NCI-H1694 (cell line): ENCODE results near the gene ZNF214.

Experiments
- DNase-seq: peaks from one replicate; lab custom pipeline; 2025; lab: John Stamatoyannopoulos, UW

The ZNF214 gene

GRCh38 chr11:7020183-7020917, at the start of gene ZNF214, which contains the start of gene NLRP14:
TSS of gene ZNF214 (minus strand) at chr11:7020346. CDS start at chr11:7002835, 17,511 bp downstream.
TSS of gene NLRP14 (plus strand) at chr11:7020479. CDS start at chr11:7038587, 18,108 bp downstream.
- no peak for DNase-seq

- no peak for DNase-seq
These were observed 42.4 kb upstream of the ZNF214 start for GRCh38 chr11:7062534-7062933.

GRCh38 chr11:7060868-7061267, 40.7 kb upstream of the ZNF214 start:
- no peak for DNase-seq

- no peak for DNase-seq
These were observed 37.5 kb upstream of the ZNF214 start for GRCh38 chr11:7057641-7058040.

- no peak for DNase-seq
These were observed 36.8 kb upstream of the ZNF214 start for GRCh38 chr11:7056828-7057513.

GRCh38 chr11:7050191-7050590, 30.0 kb upstream of the ZNF214 start:
- no peak for DNase-seq

GRCh38 chr11:7046474-7047175, 26.5 kb upstream of the ZNF214 start:
- no peak for DNase-seq

GRCh38 chr11:7034019-7034418, 13.9 kb upstream of the ZNF214 start:
- DNase-seq: no peak

GRCh38 chr11:7032692-7033091, 12.5 kb upstream of the ZNF214 start:
- no peak for DNase-seq

GRCh38 chr11:7031471-7031871, 11.3 kb upstream of the ZNF214 start:
- DNase-seq: no peak

- DNase-seq: no peak
These were observed 10.7 kb upstream of the ZNF214 start for GRCh38 chr11:7030836-7031235.

- no peak for DNase-seq
These were observed 8.0 kb upstream of the ZNF214 start for GRCh38 chr11:7028141-7028540.

GRCh38 chr11:7021318-7021717, 1.2 kb upstream of the ZNF214 start:
- DNase-seq: no peak

- no peak for DNase-seq
These were observed 505 bp downstream of the ZNF214 start for GRCh38 chr11:7019500-7020182.

GRCh38 chr11:7016011-7016410, 4.1 kb downstream of the ZNF214 start:
- no peak for DNase-seq

GRCh38 chr11:7014118-7014517, 6.0 kb downstream of the ZNF214 start:
- DNase-seq: no peak

- DNase-seq: no peak
These were observed 15.7 kb downstream of the ZNF214 start for GRCh38 chr11:7004482-7004881.

GRCh38 chr11:6995703-6996102, 24.4 kb downstream of the ZNF214 start:
- no peak for DNase-seq

- no peak for DNase-seq
These were observed 27.4 kb downstream of the ZNF214 start for GRCh38 chr11:6992457-6993417.

- no peak for DNase-seq
These were observed 28.1 kb downstream of the ZNF214 start for GRCh38 chr11:6992026-6992425.

GRCh38 chr11:6991227-6991626, 28.9 kb downstream of the ZNF214 start:
- no peak for DNase-seq
